Measurements from ENCODE around the gene TMEM179B. TPM values are rescaled to one million over a fixed set of nuclear protein-coding genes. Genes with fewer than 3 reads are reported as not detected.
A peak's percentile ranks its signal among the peaks of the same experiment; 100 is the strongest.
"Not testable (repeated sequence)": the region's sequence is repeated elsewhere in the genome, so short reads cannot be mapped to it uniquely, and the experiment has no call there.

TMEM179B gene
- total RNA-seq, 1 donor from 2014 or later: 19.0 TPM

DNA sequence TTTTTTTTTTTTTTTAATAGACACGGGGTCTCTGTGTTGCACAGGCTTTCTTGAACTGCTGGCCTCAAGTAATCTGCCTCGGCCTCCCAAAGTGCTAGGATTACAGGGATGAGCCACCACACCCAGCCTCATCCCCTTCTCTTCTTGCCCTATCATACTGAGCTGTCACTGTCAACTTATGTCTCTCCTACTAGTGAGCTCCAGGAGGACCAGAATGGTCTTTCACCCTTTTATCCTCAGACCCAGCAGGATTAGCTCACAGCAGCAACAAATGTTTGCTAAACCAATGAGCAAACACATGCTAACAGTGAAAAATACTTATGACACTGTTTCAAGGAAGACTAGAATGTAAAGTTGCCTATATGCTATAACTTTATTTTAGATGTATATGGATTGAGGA is 24.5 kb downstream of the TMEM179B start:
- H3K27me3 ChIP-seq (ENCODE audit: control insufficient read depth, insufficient read depth, low read length): no peaks in the 10 kb centered on the region
- peaks cover 3% of the 10 kb centered on the region for H3K36me3 ChIP-seq (ENCODE audit: control insufficient read depth, insufficient read depth, low read length)
- TF ChIP-seq, protein P1, sequence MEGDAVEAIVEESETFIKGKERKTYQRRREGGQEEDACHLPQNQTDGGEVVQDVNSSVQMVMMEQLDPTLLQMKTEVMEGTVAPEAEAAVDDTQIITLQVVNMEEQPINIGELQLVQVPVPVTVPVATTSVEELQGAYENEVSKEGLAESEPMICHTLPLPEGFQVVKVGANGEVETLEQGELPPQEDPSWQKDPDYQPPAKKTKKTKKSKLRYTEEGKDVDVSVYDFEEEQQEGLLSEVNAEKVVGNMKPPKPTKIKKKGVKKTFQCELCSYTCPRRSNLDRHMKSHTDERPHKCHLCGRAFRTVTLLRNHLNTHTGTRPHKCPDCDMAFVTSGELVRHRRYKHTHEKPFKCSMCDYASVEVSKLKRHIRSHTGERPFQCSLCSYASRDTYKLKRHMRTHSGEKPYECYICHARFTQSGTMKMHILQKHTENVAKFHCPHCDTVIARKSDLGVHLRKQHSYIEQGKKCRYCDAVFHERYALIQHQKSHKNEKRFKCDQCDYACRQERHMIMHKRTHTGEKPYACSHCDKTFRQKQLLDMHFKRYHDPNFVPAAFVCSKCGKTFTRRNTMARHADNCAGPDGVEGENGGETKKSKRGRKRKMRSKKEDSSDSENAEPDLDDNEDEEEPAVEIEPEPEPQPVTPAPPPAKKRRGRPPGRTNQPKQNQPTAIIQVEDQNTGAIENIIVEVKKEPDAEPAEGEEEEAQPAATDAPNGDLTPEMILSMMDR (IDR thresholded peaks at IDR 0.05; ENCODE audit: insufficient read depth, low read length, severe bottlenecking): no peak
- no peak for FAIRE-seq
- H3K4me3 ChIP-seq (ENCODE audit: low read depth, low read length): no peak overlapping the region
- no peak for DNase-seq (ENCODE audit: low read depth)

DNA sequence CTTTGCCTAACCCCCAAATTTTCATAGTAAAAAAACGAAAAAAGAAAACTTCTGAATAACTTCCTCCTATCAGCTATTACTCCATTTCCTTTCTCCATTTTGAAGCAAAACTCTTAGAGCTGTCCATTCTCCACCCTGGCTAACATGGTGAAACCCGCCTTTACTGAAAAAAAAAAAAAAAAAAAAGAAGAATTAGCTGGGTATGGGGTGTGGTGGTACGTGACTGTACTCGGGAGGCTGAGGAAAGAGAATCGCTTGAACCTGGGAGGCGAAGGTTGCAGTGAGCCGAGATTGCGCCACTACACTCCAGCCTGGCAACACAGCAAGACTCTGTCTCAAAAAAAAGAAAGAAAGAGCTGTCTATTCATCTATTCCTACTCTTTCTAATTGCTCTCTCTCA is 29.4 kb downstream of the TMEM179B start:
- TF ChIP-seq, protein P1 (IDR thresholded peaks at IDR 0.05; ENCODE audit: insufficient read depth, low read length, severe bottlenecking): no peak
- no peaks in the 10 kb centered on the region for H3K27me3 ChIP-seq (ENCODE audit: control insufficient read depth, insufficient read depth, low read length)
- no peak overlapping the region for H3K4me3 ChIP-seq (ENCODE audit: low read depth, low read length)
- no peak for FAIRE-seq
- H3K36me3 ChIP-seq (ENCODE audit: control insufficient read depth, insufficient read depth, low read length): peaks cover 1% of the 10 kb centered on the region
- DNase-seq (ENCODE audit: low read depth): no peak

DNA sequence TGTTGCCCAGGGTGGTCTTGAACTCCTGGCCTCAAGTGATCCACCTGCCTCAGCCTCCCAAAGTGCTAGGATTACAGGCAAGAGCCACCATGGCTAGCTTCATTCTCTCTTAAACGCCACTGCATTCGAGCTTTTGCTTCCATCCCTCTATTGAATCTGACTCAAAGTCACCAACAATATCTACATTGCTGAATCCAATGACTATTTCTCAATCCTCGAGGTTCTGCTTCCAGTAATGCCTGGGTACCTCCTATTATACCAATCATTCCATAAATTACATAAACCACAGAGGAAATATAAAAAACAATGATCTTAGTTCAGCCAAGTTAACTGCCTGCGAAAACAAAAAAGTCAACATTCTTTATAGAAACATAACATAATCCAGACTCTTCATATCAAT is 29.9 kb downstream of the TMEM179B start:
- FAIRE-seq (no peak), DNase-seq (ENCODE audit: low read depth) (no peak)
- Histone ChIP-seq H3K27me3 (ENCODE audit: control insufficient read depth, insufficient read depth, low read length) (no peaks in the 10 kb centered on the region), H3K36me3 (ENCODE audit: control insufficient read depth, insufficient read depth, low read length) (peaks cover 1% of the 10 kb centered on the region), H3K4me3 (ENCODE audit: low read depth, low read length) (no peak overlapping the region)
- TF ChIP-seq, protein P1 (IDR thresholded peaks at IDR 0.05; ENCODE audit: insufficient read depth, low read length, severe bottlenecking): no peak

DNA sequence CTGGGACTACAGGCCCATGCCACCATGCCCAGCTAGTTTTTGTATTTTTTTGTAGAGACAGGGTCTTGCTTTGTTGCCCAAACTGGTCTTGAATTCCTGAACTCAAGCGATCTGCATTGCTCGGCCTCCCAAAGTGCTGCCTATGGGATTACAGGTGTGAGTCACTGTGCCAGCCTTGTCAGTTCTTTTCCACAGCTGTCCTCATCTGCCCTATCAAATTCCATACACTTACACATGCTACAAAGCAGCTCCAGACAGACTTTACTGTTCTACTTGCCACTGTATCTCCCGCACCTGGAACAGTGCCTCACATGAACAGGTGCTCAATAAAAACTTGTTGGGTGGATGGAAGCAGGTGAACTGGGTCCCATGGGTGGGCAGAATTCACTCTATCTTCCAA is 36.5 kb downstream of the TMEM179B start:
- H3K36me3 ChIP-seq (ENCODE audit: control insufficient read depth, insufficient read depth, low read length): peaks cover 27% of the 10 kb centered on the region
- no peak for FAIRE-seq
- TF ChIP-seq, protein P1 (IDR thresholded peaks at IDR 0.05; ENCODE audit: insufficient read depth, low read length, severe bottlenecking): no peak
- H3K4me3 ChIP-seq (ENCODE audit: low read depth, low read length): no peak overlapping the region
- no peaks in the 10 kb centered on the region for H3K27me3 ChIP-seq (ENCODE audit: control insufficient read depth, insufficient read depth, low read length)
- no peak for DNase-seq (ENCODE audit: low read depth)

DNA sequence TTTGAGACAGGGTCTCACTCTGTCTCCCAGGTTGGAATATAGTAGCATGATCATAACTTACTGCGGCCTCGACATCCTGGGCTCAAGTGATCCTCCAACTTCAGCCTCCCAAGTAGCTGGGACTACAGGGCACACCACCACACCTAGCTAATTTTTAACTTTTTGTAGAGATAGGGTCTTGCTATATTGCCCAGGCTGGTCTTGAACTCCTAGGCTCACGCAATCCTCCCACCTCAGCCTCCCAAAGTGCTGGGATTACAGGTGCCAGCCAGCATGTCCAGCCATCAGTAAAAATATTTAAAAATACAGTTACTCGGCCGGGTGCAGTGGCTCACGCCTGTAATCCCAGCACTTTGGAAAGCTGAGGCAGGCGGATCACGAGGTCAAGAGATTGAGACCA is 40.9 kb downstream of the TMEM179B start:
- not testable (repeated sequence) for DNase-seq (ENCODE audit: low read depth); H3K4me3 ChIP-seq (ENCODE audit: low read depth, low read length); H3K27me3 ChIP-seq (ENCODE audit: control insufficient read depth, insufficient read depth, low read length); FAIRE-seq
- peaks cover 25% of the 10 kb centered on the region for H3K36me3 ChIP-seq (ENCODE audit: control insufficient read depth, insufficient read depth, low read length)

DNA sequence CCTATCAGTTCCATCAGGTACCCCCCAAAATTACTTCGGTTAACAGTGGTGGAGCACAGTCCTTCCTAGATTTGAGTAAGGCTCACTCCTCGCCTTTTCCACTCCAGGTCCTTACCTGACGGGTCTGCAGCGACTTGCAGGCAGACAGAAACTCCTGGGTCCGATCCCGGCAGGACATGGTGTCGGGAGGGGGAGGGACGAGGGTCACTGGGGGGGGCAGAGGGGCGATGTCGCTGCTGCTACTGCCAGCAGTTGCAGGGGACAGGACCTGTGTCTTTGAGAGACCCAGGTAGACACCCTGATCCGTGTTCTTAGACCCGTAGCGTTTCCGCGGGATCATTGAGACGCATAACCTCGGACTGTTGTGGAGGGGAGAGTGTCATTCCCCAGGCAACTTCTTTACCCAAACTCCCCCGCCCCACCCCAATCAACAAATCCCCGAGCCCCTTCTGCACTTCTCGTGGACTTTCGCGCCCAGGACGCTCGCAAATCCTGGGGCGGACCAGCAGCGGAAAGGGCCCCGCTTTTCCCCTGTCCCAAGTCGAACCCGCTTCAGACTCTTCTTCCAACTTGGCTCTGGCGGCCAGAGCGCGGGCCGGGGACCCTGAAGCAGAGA is 43.8 kb downstream of the TMEM179B start:
- DNase-seq (ENCODE audit: low read depth) (no peak), FAIRE-seq (no peak)
- Histone ChIP-seq H3K36me3 (ENCODE audit: control insufficient read depth, insufficient read depth, low read length) (peaks cover 26% of the 10 kb centered on the region), H3K27me3 (ENCODE audit: control insufficient read depth, insufficient read depth, low read length) (no peaks in the 10 kb centered on the region), H3K4me3 (ENCODE audit: low read depth, low read length) (peak overlapping the region; percentile 88)
- TF ChIP-seq, protein P1 (IDR thresholded peaks at IDR 0.05; ENCODE audit: insufficient read depth, low read length, severe bottlenecking): no peak
